ENCODE measurements around the gene USH2A.

- TF ChIP-seq POLR2A (IDR thresholded peaks at IDR 0.05; ENCODE audit: low read depth, low read length) (no peak), POLR2AphosphoS5 (IDR thresholded peaks at IDR 0.05; ENCODE audit: low read depth, low read length) (no peak), TAF1 (IDR thresholded peaks at IDR 0.05; ENCODE audit: borderline replicate concordance, low read depth, low read length) (no peak)
Observed at GRCh38 chr1:215665215-215665614, 758.0 kb downstream of the USH2A start.
